ENCODE results near the gene PRR22. TPM values are rescaled to one million over a fixed set of nuclear protein-coding genes. Genes with fewer than 3 reads are reported as not detected.

The PRR22 gene
- total and polyA plus RNA-seq, 9 of the 15 experiments (the other 6 are each of a cell fraction or from before 2014, with no cell fraction given) = 0.03 to 12.0 (median 2.0) TPM; not detected in 1

- TF ChIP-seq ZHX1 (conservative IDR thresholded peaks at IDR 0.05; ENCODE audit: low read length) = 0 out of 2 replicates have a peak, but pooled peaks have one; percentile 90
- TF ChIP-seq PCBP1 (IDR thresholded peaks at IDR 0.05; ENCODE audit: low read depth, low read length, poor library complexity, severe bottlenecking) = peak; percentile 81
- TF ChIP-seq MCM3 (IDR thresholded peaks at IDR 0.05) = no peak
- peak; percentile 94 for TF ChIP-seq RBM22 (IDR thresholded peaks at IDR 0.05; ENCODE audit: low read depth, low read length, poor library complexity, severe bottlenecking)
- TF ChIP-seq MYC (IDR thresholded peaks at IDR 0.05; ENCODE audit: low read depth, low read length) = peak; percentile 79
- TF ChIP-seq MYC (CRISPR knock-in tag; IDR thresholded peaks at IDR 0.05; ENCODE audit: borderline replicate concordance, low read depth) = no peak; the same call in 1 of the 2 replicates
- TF ChIP-seq ARID4B (CRISPR knock-in tag; IDR thresholded peaks at IDR 0.05) = peak; percentile 67
- TF ChIP-seq AFF1 (IDR thresholded peaks at IDR 0.05; ENCODE audit: low read depth in 1 of 2, partially characterized antibody in 2 of 2) = peak in 1 of 2 experiments; percentile 70
- TF ChIP-seq SMAD4 (CRISPR knock-in tag; conservative IDR thresholded peaks at IDR 0.05) = peak; percentile 82; the same call in 1 of the 2 replicates
- no peak for TF ChIP-seq WHSC1 (IDR thresholded peaks at IDR 0.05; ENCODE audit: low read length)
- peak; percentile 96 for TF ChIP-seq THRB (CRISPR knock-in tag; conservative IDR thresholded peaks at IDR 0.05)
- peak; percentile 91 for TF ChIP-seq CXXC5 (CRISPR knock-in tag; IDR thresholded peaks at IDR 0.05)
- TF ChIP-seq KHSRP (IDR thresholded peaks at IDR 0.05) = no peak
- TF ChIP-seq NBN (IDR thresholded peaks at IDR 0.05; ENCODE audit: low read depth) = peak; percentile 77
Observed at GRCh38 chr19:5827891-5828660, 43.5 kb upstream of the PRR22 start (continued).

Measured in K562 (cell line).